GM10248 (cell line): ENCODE data around the gene SYNE1.

Source experiments
- CTCF ChIA-PET: fragments of 300-600 bp; sonication (Branson Sonifier 250); formaldehyde crosslinking; extraction: SDS; loops from one replicate; lab custom pipeline; 2021; ENCODE audit warnings: antibody characterized with exemption; lab: Yijun Ruan, JAX
- POLR2A ChIA-PET: fragments of 350-650 bp; sonication (Branson Sonifier 250); formaldehyde crosslinking; extraction: SDS; loops from one replicate; lab custom pipeline; 2020; ENCODE audit warnings: antibody characterized with exemption; lab: Yijun Ruan, JAX
- DNase-seq: peaks from one replicate; pipeline ENCODE4 v3.0.0; 2012; ENCODE audit errors: extremely low spot score
- TF ChIP-seq, protein P1 (sequence below): IDR thresholded peaks from 2 replicates; pipeline ENCODE4 v1.5.1; 2012; ENCODE audit warnings: mild to moderate bottlenecking, low read depth; ENCODE audit errors: extremely low read depth, missing control alignments, control extremely low read depth

The SYNE1 gene

DNA sequence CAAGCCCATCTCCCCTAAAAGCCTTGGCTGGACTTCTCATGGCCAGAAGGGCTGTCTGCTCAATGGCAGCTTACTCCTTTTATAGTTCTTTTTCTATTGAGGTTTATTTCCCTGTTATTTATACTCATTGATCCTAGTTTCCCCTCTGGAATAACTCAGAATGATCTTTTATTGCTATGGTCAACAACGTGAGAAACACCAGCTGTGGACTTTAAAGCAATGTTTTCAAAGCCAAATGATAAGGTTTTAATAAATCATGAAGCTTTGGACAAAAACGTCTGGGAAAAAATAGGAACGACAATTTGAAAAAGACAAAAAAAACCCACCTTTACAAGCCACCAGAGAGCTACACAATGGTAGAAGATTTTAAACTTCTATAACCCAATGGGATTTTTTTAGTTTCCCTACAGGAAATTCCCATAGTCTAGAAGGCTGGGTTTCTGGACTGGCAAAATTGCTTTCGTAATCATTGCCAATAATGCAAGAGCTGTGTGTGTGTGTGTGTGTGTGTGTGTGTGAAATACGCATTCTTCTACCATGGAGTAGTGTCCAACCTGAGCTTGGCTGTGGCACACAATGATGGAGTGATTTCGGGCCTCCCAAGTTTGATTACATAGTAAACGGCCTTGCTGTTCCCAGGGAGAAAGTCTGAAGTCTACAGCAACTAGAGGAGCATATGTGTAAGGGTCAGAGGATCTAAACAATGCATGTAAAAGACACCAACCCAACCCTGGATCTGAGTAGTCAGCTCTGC is 396.0 kb downstream of the SYNE1 start:
- TF ChIP-seq, protein P1, sequence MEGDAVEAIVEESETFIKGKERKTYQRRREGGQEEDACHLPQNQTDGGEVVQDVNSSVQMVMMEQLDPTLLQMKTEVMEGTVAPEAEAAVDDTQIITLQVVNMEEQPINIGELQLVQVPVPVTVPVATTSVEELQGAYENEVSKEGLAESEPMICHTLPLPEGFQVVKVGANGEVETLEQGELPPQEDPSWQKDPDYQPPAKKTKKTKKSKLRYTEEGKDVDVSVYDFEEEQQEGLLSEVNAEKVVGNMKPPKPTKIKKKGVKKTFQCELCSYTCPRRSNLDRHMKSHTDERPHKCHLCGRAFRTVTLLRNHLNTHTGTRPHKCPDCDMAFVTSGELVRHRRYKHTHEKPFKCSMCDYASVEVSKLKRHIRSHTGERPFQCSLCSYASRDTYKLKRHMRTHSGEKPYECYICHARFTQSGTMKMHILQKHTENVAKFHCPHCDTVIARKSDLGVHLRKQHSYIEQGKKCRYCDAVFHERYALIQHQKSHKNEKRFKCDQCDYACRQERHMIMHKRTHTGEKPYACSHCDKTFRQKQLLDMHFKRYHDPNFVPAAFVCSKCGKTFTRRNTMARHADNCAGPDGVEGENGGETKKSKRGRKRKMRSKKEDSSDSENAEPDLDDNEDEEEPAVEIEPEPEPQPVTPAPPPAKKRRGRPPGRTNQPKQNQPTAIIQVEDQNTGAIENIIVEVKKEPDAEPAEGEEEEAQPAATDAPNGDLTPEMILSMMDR, result no peak
- DNase-seq, result no peak
- POLR2A ChIA-PET, result interaction anchor here (0.6 kb wide), 1 partner anchor 57 kb away, joined by 3 read pairs; no protein-coding TSS in a partner anchor
- CTCF ChIA-PET, result no interaction called here

DNA sequence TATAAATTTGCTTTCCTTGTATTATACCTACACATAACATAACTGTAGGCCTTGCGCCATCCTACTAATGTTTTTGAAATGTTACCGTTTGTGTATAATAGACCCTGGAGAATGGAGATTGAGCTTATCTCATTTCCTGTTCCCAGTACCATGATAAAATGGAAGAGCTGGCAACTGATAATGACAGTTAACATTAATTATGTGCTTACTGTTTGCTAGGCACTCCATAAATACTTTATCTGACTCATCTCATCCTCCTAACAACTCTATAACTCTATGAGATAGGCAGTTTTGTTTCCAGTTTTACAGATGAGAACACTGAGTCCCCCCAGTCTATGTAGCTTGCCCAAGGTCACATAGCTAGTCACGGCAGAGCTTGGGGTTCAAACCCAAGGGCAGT is 396.7 kb downstream of the SYNE1 start:
- POLR2A ChIA-PET, result interaction anchor here (0.6 kb wide), 1 partner anchor 56 kb away, joined by 3 read pairs; no protein-coding TSS in a partner anchor
- no peak for DNase-seq
- CTCF ChIA-PET, result no interaction called here
- TF ChIP-seq, protein P1, result no peak

- POLR2A ChIA-PET, result no interaction called here
- no peak for DNase-seq
- CTCF ChIA-PET, result no interaction called here
- TF ChIP-seq, protein P1, result no peak
Observed at GRCh38 chr6:152236370-152237097, 400.6 kb downstream of the SYNE1 start.

- TF ChIP-seq, protein P1, result no peak
- ChIA-PET CTCF (interaction anchor here (1.1 to 1.8 kb wide), 3 partner anchors 9 to 19 kb away, joined by 3 to 5 read pairs (median 3); no protein-coding TSS in a partner anchor), POLR2A (no interaction called here)
- no peak for DNase-seq
Observed at GRCh38 chr6:152233547-152234320, 403.4 kb downstream of the SYNE1 start.

- ChIA-PET CTCF (interaction anchor here (1.8 kb wide), 1 partner anchor 18 kb away, joined by 5 read pairs; no protein-coding TSS in a partner anchor), POLR2A (no interaction called here)
- no peak for DNase-seq
- TF ChIP-seq, protein P1, result no peak
Observed at GRCh38 chr6:152232501-152233151, 404.5 kb downstream of the SYNE1 start.
